B cell (primary cell): Measurements from ENCODE around the gene ZNF614. TPM values are rescaled to one million over a fixed set of nuclear protein-coding genes. Genes with fewer than 3 reads are reported as not detected.

Experiments
- ATAC-seq: fragments of 200-7000 bp; cut with Tn5 transposase; one replicate; pipeline ENCODE4 v1.10.0; 2021; ENCODE audit warnings: low read depth, mild to moderate bottlenecking, moderate number of reproducible peaks, moderate library complexity
- CTCF ChIA-PET: fragments of 350-600 bp; sonication (Branson Sonifier 250); formaldehyde crosslinking; loops from one replicate; lab custom pipeline; 2021; ENCODE audit warnings: antibody characterized with exemption, inconsistent platforms; lab: Charles Lee
- POLR2A ChIA-PET: fragments of 350-600 bp; sonication (Branson Sonifier 250); formaldehyde crosslinking; loops from one replicate; lab custom pipeline; 2021; ENCODE audit warnings: antibody characterized with exemption; lab: Charles Lee
- DNase-seq: peaks from one replicate; pipeline ENCODE4 v3.0.0; 2013
- H2AFZ ChIP-seq: 2 replicates; pipeline ENCODE4 v1.6.1; 2012; ENCODE audit warnings: mild to moderate bottlenecking, low read depth, low read length; ENCODE audit not compliant: insufficient read depth, poor library complexity, severe bottlenecking
- H3K27ac ChIP-seq, 2 donors: 1 replicate in 1 of 2; 2 replicates in 1 of 2; pipeline ENCODE4 v1.5.1; 2012 to 2013; ENCODE audit warnings: low read length in 2 of 2, mild to moderate bottlenecking in 2 of 2, moderate library complexity in 1 of 2
- H3K27me3 ChIP-seq, 4 experiments: fragments of 200-600 bp in 1 of 4; sonication (generic) in 1 of 4; replicated peaks in 1 of 4; 1 replicate in 2 of 4; 2 replicates in 2 of 4; pipeline versions ENCODE4 v1.6.1 to v1.7.0; 2013 to 2016; ENCODE audit warnings: low read length in 3 of 4, mild to moderate bottlenecking in 2 of 4, mixed read lengths in 1 of 4, moderate library complexity in 1 of 4; ENCODE audit not compliant: insufficient read depth in 4 of 4, control insufficient read depth in 3 of 4; ENCODE audit errors: control extremely low read depth in 1 of 4
- H3K36me3 ChIP-seq, 2 experiments: replicated peaks in 1 of 2; 1 replicate in 1 of 2; 2 replicates in 1 of 2; pipeline versions ENCODE4 v1.6.1 to v1.7.1; 2013; ENCODE audit warnings: low read length in 1 of 2; ENCODE audit not compliant: insufficient read depth in 2 of 2, control insufficient read depth in 1 of 2; ENCODE audit errors: control extremely low read depth in 1 of 2, extremely low read depth in 1 of 2
- H3K4me1 ChIP-seq, 2 donors: fragments of 200-600 bp in 1 of 2; sonication (generic) in 1 of 2; 1 replicate in 1 of 2; 2 replicates in 1 of 2; pipeline versions ENCODE4 v1.5.1 to v1.6.1; 2013 to 2017; ENCODE audit warnings: low read length in 2 of 2; ENCODE audit not compliant: control insufficient read depth in 2 of 2, insufficient read depth in 2 of 2
- H3K4me2 ChIP-seq: replicated peaks from 2 replicates; pipeline ENCODE3; 2012; ENCODE audit warnings: mild to moderate bottlenecking, low read depth, low read length; ENCODE audit not compliant: poor library complexity, severe bottlenecking
- H3K4me3 ChIP-seq, 5 experiments: fragments of 200-600 bp in 1 of 5; sonication (generic) in 1 of 5; 1 replicate in 3 of 5; 2 replicates in 2 of 5; pipeline versions ENCODE4 v1.5.1 to v1.7.0; 2011 to 2016; ENCODE audit warnings: low read length in 4 of 5, mild to moderate bottlenecking in 4 of 5, low read depth in 2 of 5, control low read depth in 1 of 5, moderate library complexity in 1 of 5; ENCODE audit not compliant: insufficient read depth in 1 of 5; ENCODE audit errors: control extremely low read depth in 1 of 5, extremely low read depth in 1 of 5
- H3K79me2 ChIP-seq: fragments of 200-600 bp; sonication (generic); one replicate; pipeline ENCODE4 v1.6.0; 2016; ENCODE audit warnings: low read length; ENCODE audit not compliant: control insufficient read depth, insufficient read depth
- H3K9ac ChIP-seq: fragments of 200-600 bp; sonication (generic); 2 replicates; pipeline ENCODE4 v1.6.1; 2017; ENCODE audit warnings: mild to moderate bottlenecking, low read length, moderate library complexity
- H3K9me3 ChIP-seq, 3 donors: one replicate each; pipeline versions ENCODE4 v1.6.1 to v1.7.1; 2013; ENCODE audit warnings: low read length in 2 of 3; ENCODE audit not compliant: control insufficient read depth in 2 of 3, insufficient read depth in 1 of 3; ENCODE audit errors: control extremely low read depth in 1 of 3
- H4K20me1 ChIP-seq: 2 replicates; pipeline ENCODE4 v1.6.0; 2012; ENCODE audit warnings: mild to moderate bottlenecking, low read length; ENCODE audit not compliant: insufficient read depth, control insufficient read depth, poor library complexity, severe bottlenecking
- H3K27ac Mint-ChIP-seq: one replicate; pipeline ENCODE4 v1.8.0; 2021; ENCODE audit warnings: mixed read lengths
- H3K27me3 Mint-ChIP-seq: one replicate; pipeline ENCODE4 v1.8.0; 2021; ENCODE audit warnings: mixed read lengths
- H3K4me1 Mint-ChIP-seq: one replicate; pipeline ENCODE4 v1.8.0; 2021; ENCODE audit warnings: mixed read lengths
- H3K4me3 Mint-ChIP-seq: one replicate; pipeline ENCODE4 v1.8.0; 2021; ENCODE audit warnings: mixed read lengths
- H3K9me3 Mint-ChIP-seq: one replicate; pipeline ENCODE4 v1.8.0; 2022; ENCODE audit warnings: mixed read lengths; ENCODE audit not compliant: insufficient read depth
- CTCF ChIP-seq: fragments of 200-600 bp; IDR thresholded peaks from one replicate; pipeline ENCODE4 v1.8.0; 2022; ENCODE audit warnings: antibody characterized with exemption, mild to moderate bottlenecking
- EZH2 ChIP-seq: IDR thresholded peaks from 2 replicates; pipeline ENCODE4 v1.6.1; 2012; ENCODE audit warnings: borderline replicate concordance, low read depth, mild to moderate bottlenecking, moderate library complexity, low read length; ENCODE audit not compliant: insufficient read depth, poor library complexity, severe bottlenecking
- WGBS: methylation state at CpG from one replicate; pipeline ENCODE4 v1.1.5; 2013; ENCODE audit warnings: missing lambda C conversion rate; ENCODE audit not compliant: insufficient coverage; 5-methylcytosine and 5-hydroxymethylcytosine counted together
- intact Hi-C: fragments of 100-400 bp; cut with micrococcal nuclease; formaldehyde crosslinking; loops from one replicate; pipeline ENCODE4 v1.10.0; 2022
- polyA plus RNA-seq: library from polyadenylated mRNA; depleted of rRNA; stranded (reverse); fragments of >200 nt; gene quantifications from 2 replicates; pipeline ENCODE4 v1.2.3, GENCODE V29; 2012
- total RNA-seq, 2 donors: library from RNA; stranded (reverse); fragments of 120-200 nt in 1 of 2; gene quantifications; 1 replicate in 1 of 2; 2 replicates in 1 of 2; pipeline versions ENCODE4 v1.2.3 to v1.2.4, GENCODE V29; 2013 to 2022

The ZNF614 gene
- total and polyA plus RNA-seq, 2 donors (not counting 1 experiment from before 2014, with no cell fraction given), result 3.5 to 14.3 TPM

GRCh38 chr19:52007451-52007805 is 20.8 kb downstream of the ZNF614 start:
- peak overlapping the region; percentile 75 for H3K4me2 ChIP-seq
- 27% methylated on average over 9 of the region's 9 CpGs for WGBS
- peaks cover 44% of the 10 kb centered on the region for H3K79me2 ChIP-seq
- H3K9me3 ChIP-seq, result peaks cover 5 to 51% (median 13%) of the 10 kb centered on the region in 3 donors
- H3K4me1 ChIP-seq, result peaks cover 9 to 12% of the 10 kb centered on the region in 2 donors
- intact Hi-C loops, result no loop called here
- no peaks in the 10 kb centered on the region for H3K27me3 ChIP-seq
- peak overlapping the region; percentile 100 for H2AFZ ChIP-seq
- no peaks in the 10 kb centered on the region for H4K20me1 ChIP-seq
- TF ChIP-seq CTCF (no peak), EZH2 (no peak)
- no peaks in the 10 kb centered on the region for H3K27me3 Mint-ChIP-seq
- peaks cover 17% of the 10 kb centered on the region for H3K4me1 Mint-ChIP-seq
- peak overlapping the region; percentile 78 to 88 for H3K27ac ChIP-seq
- no peak for DNase-seq
- peaks cover 0 to 7% of the 10 kb centered on the region in 2 experiments for H3K36me3 ChIP-seq
- POLR2A ChIA-PET, result interaction anchor here (1.2 to 1.6 kb wide), 2 partner anchors 23 to 41 kb away, joined by 3 to 7 read pairs; partner anchors contain the start of gene ZNF432
- peaks cover 12% of the 10 kb centered on the region for H3K9me3 Mint-ChIP-seq
- CTCF ChIA-PET, result interaction anchor here (1.2 kb wide), 1 partner anchor 13 kb away, joined by 3 read pairs; no protein-coding TSS in a partner anchor
- H3K27ac Mint-ChIP-seq, result peak overlapping the region; percentile 98
- ATAC-seq, result no peak
- peak overlapping the region; percentile 68 to 90 (median 76) for H3K4me3 ChIP-seq
- H3K4me3 Mint-ChIP-seq, result peak overlapping the region; percentile 92
- peak overlapping the region; percentile 96 for H3K9ac ChIP-seq

- H3K9ac ChIP-seq, result no peak overlapping the region
- Mint-ChIP-seq H3K9me3 (peaks cover 26% of the 10 kb centered on the region), H3K4me3 (no peak overlapping the region), H3K27ac (no peak overlapping the region), H3K27me3 (no peaks in the 10 kb centered on the region), H3K4me1 (no peaks in the 10 kb centered on the region)
- no peaks in the 10 kb centered on the region for H3K27me3 ChIP-seq
- no peaks in the 10 kb centered on the region for H3K79me2 ChIP-seq
- H3K4me3 ChIP-seq, result no peak overlapping the region
- H2AFZ ChIP-seq, result no peak overlapping the region
- CTCF ChIA-PET, result no interaction called here
- ATAC-seq (no peak), DNase-seq (no peak)
- peaks cover 45 to 75% (median 48%) of the 10 kb centered on the region in 3 donors for H3K9me3 ChIP-seq
- no peak overlapping the region for H3K4me2 ChIP-seq
- intact Hi-C loops, result no loop called here
- no peaks in the 10 kb centered on the region for H4K20me1 ChIP-seq
- H3K36me3 ChIP-seq, result peaks cover 32 to 41% of the 10 kb centered on the region in 2 experiments
- TF ChIP-seq CTCF (no peak), EZH2 (no peak)
- H3K4me1 ChIP-seq, result no peaks in the 10 kb centered on the region
- WGBS, result no CpG with 5 or more reads among the region's 2 CpGs
- H3K27ac ChIP-seq, result no peak overlapping the region
- POLR2A ChIA-PET, result no interaction called here
Observed at GRCh38 chr19:51994048-51994644, 34.0 kb downstream of the ZNF614 start.
